ENCODE measurements around the gene SDCCAG8. TPM values are rescaled to one million over a fixed set of nuclear protein-coding genes. Genes with fewer than 3 reads are reported as not detected.

Gene SDCCAG8
- total RNA-seq, 1 experiment from 2014 or later, result 10.0 TPM

- Mint-ChIP-seq H3K9me3 (no peaks in the 10 kb centered on the region), H3K36me3 (ENCODE audit: insufficient read depth in 1 of 3, low read depth in 3 of 3) (no peaks in the 10 kb centered on the region), H3K27me3 (ENCODE audit: low read depth) (no peaks in the 10 kb centered on the region), H3K4me1 (peaks cover 0 to 10% of the 10 kb centered on the region in 2 experiments; a peak in 2 of 4 replicates), H3K4me3 (no peak overlapping the region), H3K27ac (no peak overlapping the region)
- H3K18ac ChIP-seq (ENCODE audit: insufficient read length, low read depth, low read length), result no peak overlapping the region
- H3T11ph ChIP-seq (ENCODE audit: low read length), result no peak overlapping the region
- WGBS (ENCODE audit: extremely low coverage, insufficient read length, low lambda C conversion rate), result no CpG with 5 or more reads among the region's 1 CpG
- H3K23ac ChIP-seq (ENCODE audit: insufficient read length, low read depth, low read length), result no peak overlapping the region
- no peak overlapping the region for H4K8ac ChIP-seq (replicated peaks; ENCODE audit: insufficient read length, low read depth, low read length)
- no peaks in the 10 kb centered on the region for H3K4me1 ChIP-seq (ENCODE audit: insufficient read depth, low read length)
- no peak overlapping the region for H3K9ac ChIP-seq (ENCODE audit: extremely low read depth, insufficient read length, low read length)
- no peak overlapping the region for H2BK20ac ChIP-seq (ENCODE audit: low read depth, low read length, poor library complexity, severe bottlenecking)
- no peak overlapping the region for H2BK12ac ChIP-seq (ENCODE audit: insufficient read length, low read depth, low read length)
- H3K23me2 ChIP-seq (ENCODE audit: insufficient read length, low read depth, low read length, poor library complexity, severe bottlenecking), result no peaks in the 10 kb centered on the region
- no peak overlapping the region for H2AFZ ChIP-seq (ENCODE audit: low read length)
- H3K4me2 ChIP-seq (ENCODE audit: insufficient read depth, insufficient read length, low read length), result no peak overlapping the region
- no peaks in the 10 kb centered on the region for H3K27me3 ChIP-seq (ENCODE audit: insufficient read depth, low read length)
- H2BK15ac ChIP-seq (ENCODE audit: low read depth, low read length), result no peak overlapping the region
- H4K91ac ChIP-seq (ENCODE audit: insufficient read length, low read depth, low read length), result no peak overlapping the region
- H4K5ac ChIP-seq (ENCODE audit: insufficient read length, low read depth, low read length), result no peak overlapping the region
- H3K9me3 ChIP-seq (ENCODE audit: control insufficient read depth, low read depth, low read length), result no peaks in the 10 kb centered on the region
- no peak overlapping the region for H2BK5ac ChIP-seq (ENCODE audit: insufficient read length, low read length)
- H3K14ac ChIP-seq (ENCODE audit: insufficient read depth, low read length), result no peak overlapping the region
- H3K27ac ChIP-seq (ENCODE audit: insufficient read length, low read depth, low read length), result no peak overlapping the region
- H3K56ac ChIP-seq (ENCODE audit: insufficient read length, low read depth, low read length), result no peak overlapping the region
- no peaks in the 10 kb centered on the region for H3K79me2 ChIP-seq (ENCODE audit: insufficient read depth, low read length)
- DNase-seq, result no peak
- no peaks in the 10 kb centered on the region for H4K20me1 ChIP-seq (ENCODE audit: control insufficient read depth, insufficient read depth, insufficient read length)
- H2BK120ac ChIP-seq (ENCODE audit: low read depth, low read length, poor library complexity, severe bottlenecking), result no peak overlapping the region
- H3K4ac ChIP-seq (ENCODE audit: low read depth, low read length), result no peak overlapping the region
- no peak for TF ChIP-seq CTCF (conservative IDR thresholded peaks at IDR 0.05)
- H3K79me1 ChIP-seq (ENCODE audit: insufficient read depth, low read depth, low read length, poor library complexity, severe bottlenecking), result no peaks in the 10 kb centered on the region
- no peak overlapping the region for H2AK5ac ChIP-seq (ENCODE audit: insufficient read length, low read length)
These were observed 89.4 kb downstream of the SDCCAG8 start for GRCh38 chr1:243345205-243345604.
